Measurements from ENCODE around the gene NACC2. TPM values are rescaled to one million over a fixed set of nuclear protein-coding genes. Genes with fewer than 3 reads are reported as not detected.

The NACC2 gene
- total and polyA plus RNA-seq, 2 experiments from 2014 or later = 4.4 to 12.0 TPM

- H3K4me1 ChIP-seq (ENCODE audit: low read depth) = peaks cover 14% of the 10 kb centered on the region
- no peaks in the 10 kb centered on the region for H3K36me3 ChIP-seq
- no peaks in the 10 kb centered on the region for H3K27me3 ChIP-seq
- H3K4me3 ChIP-seq = no peak overlapping the region
- DNase-seq (ENCODE audit: low read depth in 1 of 2, low spot score in 1 of 2) = no peak
- H3K27ac ChIP-seq = no peak overlapping the region
- no peak for TF ChIP-seq CTCF (IDR thresholded peaks at IDR 0.05; ENCODE audit: low read depth, low read length)
- H3K9me3 ChIP-seq (ENCODE audit: low read depth) = no peaks in the 10 kb centered on the region
Observed at GRCh38 chr9:135998016-135998380, 97.1 kb downstream of the NACC2 start.

DNA sequence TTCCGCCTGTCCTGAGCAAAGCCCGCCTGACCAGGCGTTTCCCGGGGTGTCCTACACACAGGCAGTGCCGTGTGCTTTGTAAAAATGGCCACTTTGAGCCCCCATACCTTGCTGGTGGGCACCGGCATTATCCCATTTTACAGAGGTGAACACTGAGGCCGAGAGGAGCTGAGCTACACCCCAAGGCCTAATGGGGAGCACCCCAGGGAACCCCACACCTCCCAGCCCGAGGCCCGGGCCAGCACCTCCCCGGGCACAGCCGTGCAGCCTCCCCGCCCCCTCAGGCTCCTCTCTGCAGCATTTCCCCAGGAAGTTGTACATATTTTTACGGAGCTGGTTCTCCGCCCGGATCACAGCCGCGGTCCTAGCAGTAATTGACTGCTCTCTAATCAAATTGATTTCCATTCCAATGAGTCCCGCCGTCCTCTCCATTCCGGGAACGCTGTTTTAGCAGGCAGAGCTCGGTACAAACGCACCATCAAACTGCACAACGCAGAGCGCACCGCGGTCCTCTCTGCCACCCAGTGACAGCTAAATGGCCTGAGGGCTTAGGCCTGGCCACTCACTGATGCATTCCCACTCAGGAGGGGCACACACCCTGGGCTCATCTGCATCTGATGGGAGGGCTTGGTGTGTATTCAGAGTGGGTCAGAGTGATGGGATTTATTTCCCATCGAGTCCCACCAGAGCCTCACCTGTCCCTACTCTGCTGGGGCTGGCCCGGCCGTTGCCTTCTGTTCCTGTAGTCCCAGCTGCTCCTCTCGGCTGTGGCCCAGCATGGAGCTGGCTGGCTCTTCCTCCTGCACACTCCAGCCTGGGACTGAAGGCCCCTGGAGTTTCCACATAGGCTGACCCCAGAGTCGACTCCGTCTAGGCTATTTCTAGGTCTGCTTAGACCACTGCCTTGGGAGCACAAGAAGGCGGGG lies 97.7 kb downstream of the NACC2 start:
- Histone ChIP-seq H3K9me3 (ENCODE audit: low read depth) (no peaks in the 10 kb centered on the region), H3K4me1 (ENCODE audit: low read depth) (peaks cover 17% of the 10 kb centered on the region), H3K27ac (no peak overlapping the region), H3K4me3 (no peak overlapping the region), H3K27me3 (no peaks in the 10 kb centered on the region), H3K36me3 (no peaks in the 10 kb centered on the region)
- DNase-seq (ENCODE audit: low read depth in 1 of 2, low spot score in 1 of 2) = no peak
- no peak for TF ChIP-seq CTCF (IDR thresholded peaks at IDR 0.05; ENCODE audit: low read depth, low read length)

DNA sequence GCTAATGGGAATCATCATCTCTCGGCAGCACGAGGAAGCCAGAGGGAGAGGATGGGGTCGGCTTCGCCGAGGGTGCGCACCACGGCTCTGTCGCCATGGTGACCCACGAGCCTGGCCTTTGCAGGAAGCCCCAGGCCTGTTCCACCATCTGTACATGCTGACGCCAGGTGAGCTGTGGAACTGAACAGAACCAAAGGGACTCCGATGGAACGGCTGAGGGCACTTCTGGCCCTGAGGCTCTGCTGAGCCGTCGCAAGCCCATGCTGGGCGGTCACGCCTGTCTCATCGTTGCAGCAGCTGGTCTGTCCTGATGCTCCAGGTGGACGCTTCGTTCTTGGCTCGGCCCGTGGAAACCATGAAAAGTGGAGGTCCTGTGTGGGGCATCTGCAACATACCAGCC lies 99.3 kb downstream of the NACC2 start:
- Histone ChIP-seq H3K9me3 (ENCODE audit: low read depth) (no peaks in the 10 kb centered on the region), H3K27ac (no peak overlapping the region), H3K4me1 (ENCODE audit: low read depth) (peaks cover 14% of the 10 kb centered on the region), H3K36me3 (no peaks in the 10 kb centered on the region), H3K27me3 (no peaks in the 10 kb centered on the region), H3K4me3 (no peak overlapping the region)
- no peak for DNase-seq (ENCODE audit: low read depth in 1 of 2, low spot score in 1 of 2)
- TF ChIP-seq CTCF (IDR thresholded peaks at IDR 0.05; ENCODE audit: low read depth, low read length) = no peak

DNA sequence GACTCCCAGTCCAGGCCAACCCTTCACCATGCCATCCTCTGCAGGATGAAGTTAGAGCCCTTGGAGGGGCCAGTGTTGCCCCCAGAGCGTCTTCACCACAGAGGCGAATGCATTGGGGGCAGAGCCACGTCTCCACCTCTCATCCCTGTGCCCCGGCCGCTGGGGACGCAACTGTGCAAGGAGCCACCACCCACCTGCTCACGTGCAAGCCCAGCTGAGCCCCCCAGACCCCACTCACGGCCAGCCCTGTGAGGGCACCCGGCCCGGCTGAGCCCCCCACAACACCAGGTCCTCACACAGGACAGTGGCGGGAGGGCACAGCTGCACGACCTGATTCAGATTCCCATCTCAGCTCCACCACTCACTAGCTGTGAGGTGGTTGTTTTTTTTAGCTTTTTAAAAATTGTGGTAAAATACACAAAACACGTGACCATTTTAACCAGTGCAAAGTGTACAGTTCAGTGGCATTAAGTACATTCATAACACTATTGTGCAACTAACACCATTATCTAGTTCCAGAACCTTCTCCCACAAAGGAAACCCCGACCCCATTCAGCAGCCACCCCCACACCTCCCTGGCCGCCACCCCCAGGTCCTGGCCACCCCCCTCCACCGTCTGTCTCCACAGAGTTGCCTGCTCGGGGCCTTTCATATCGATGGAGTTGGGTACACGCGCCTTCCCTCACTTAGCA lies 100.4 kb downstream of the NACC2 start:
- H3K36me3 ChIP-seq = no peaks in the 10 kb centered on the region
- H3K9me3 ChIP-seq (ENCODE audit: low read depth) = no peaks in the 10 kb centered on the region
- peaks cover 14% of the 10 kb centered on the region for H3K4me1 ChIP-seq (ENCODE audit: low read depth)
- no peak overlapping the region for H3K4me3 ChIP-seq
- peak in 1 of 2 donors; percentile 90 for DNase-seq (ENCODE audit: low read depth in 1 of 2, low spot score in 1 of 2)
- no peak for TF ChIP-seq CTCF (IDR thresholded peaks at IDR 0.05; ENCODE audit: low read depth, low read length)
- no peak overlapping the region for H3K27ac ChIP-seq
- no peaks in the 10 kb centered on the region for H3K27me3 ChIP-seq

GRCh38 chr9:135993765-135994500 lies 101.2 kb downstream of the NACC2 start:
- no peak for TF ChIP-seq CTCF (IDR thresholded peaks at IDR 0.05; ENCODE audit: low read depth, low read length)
- Histone ChIP-seq H3K27ac (peak overlapping the region; percentile 36), H3K27me3 (no peaks in the 10 kb centered on the region), H3K4me3 (no peak overlapping the region), H3K9me3 (ENCODE audit: low read depth) (no peaks in the 10 kb centered on the region), H3K36me3 (no peaks in the 10 kb centered on the region), H3K4me1 (ENCODE audit: low read depth) (peaks cover 14% of the 10 kb centered on the region)
- no peak for DNase-seq (ENCODE audit: low read depth in 1 of 2, low spot score in 1 of 2)

Data from cardiac muscle cell (in vitro differentiated cells and primary cell).